Sigmoid colon (tissue), 7 donors: ENCODE results near the gene BACH1. TPM values are rescaled to one million over a fixed set of nuclear protein-coding genes. Genes with fewer than 3 reads are reported as not detected.

ENCODE experiments used
- DNase-seq: peaks from one replicate; pipeline ENCODE4 v3.0.0-alpha.2; 2019
- H3K27ac ChIP-seq, 4 donors: fragments of 200-600 bp; sonication (generic); one replicate each; pipeline ENCODE4 v1.5.1; 2016 to 2019; ENCODE audit warnings: mild to moderate bottlenecking in 1 of 4
- H3K27me3 ChIP-seq, 3 donors: fragments of 200-600 bp; sonication (generic); one replicate each; pipeline ENCODE4 v1.5.1; 2019; ENCODE audit warnings: mild to moderate bottlenecking in 1 of 3
- H3K36me3 ChIP-seq, 4 donors: fragments of 200-600 bp; sonication (generic); one replicate each; pipeline ENCODE4 v1.5.1; 2016 to 2019
- H3K4me1 ChIP-seq, 4 donors: fragments of 200-600 bp; sonication (generic); one replicate each; pipeline ENCODE4 v1.5.1; 2017 to 2019
- H3K4me3 ChIP-seq, 4 donors: fragments of 200-600 bp; sonication (generic); one replicate each; pipeline ENCODE4 v1.5.1; 2017 to 2019; ENCODE audit warnings: mild to moderate bottlenecking in 2 of 4, moderate library complexity in 1 of 4
- H3K9me3 ChIP-seq, 4 donors: fragments of 200-600 bp in 3 of 4; sonication (generic) in 3 of 4; one replicate each; pipeline versions ENCODE4 v1.5.1 to v1.6.1; 2013 to 2019
- CTCF ChIP-seq, 4 experiments: fragments of 450-650 bp in 3 of 4; fragments of 200-600 bp in 1 of 4; IDR thresholded peaks; one replicate each; pipeline ENCODE4 v1.5.1; 2016 to 2019; ENCODE audit warnings: antibody characterized with exemption in 4 of 4, mild to moderate bottlenecking in 3 of 4, moderate library complexity in 2 of 4
- EP300 ChIP-seq, 4 donors: sonication (generic); formaldehyde crosslinking; IDR thresholded peaks; one replicate each; pipeline ENCODE4 v1.6.1; 2017; ENCODE audit warnings: antibody characterized with exemption in 4 of 4
- POLR2A ChIP-seq, 2 donors: fragments of 450-650 bp; IDR thresholded peaks; one replicate each; pipeline ENCODE4 v1.6.1; 2016; ENCODE audit warnings: antibody characterized with exemption in 2 of 2, mild to moderate bottlenecking in 2 of 2, moderate library complexity in 2 of 2
- POLR2AphosphoS5 ChIP-seq, 4 donors: sonication (generic); formaldehyde crosslinking; IDR thresholded peaks; one replicate each; pipeline ENCODE4 v1.6.1; 2017; ENCODE audit warnings: antibody characterized with exemption in 4 of 4
- WGBS, 2 donors: extraction: QIAGEN DNeasy Blood & Tissue Kit; methylation state at CpG; one replicate each; pipeline ENCODE4 v1.1.7; 2013; 5-methylcytosine and 5-hydroxymethylcytosine counted together
- intact Hi-C: fragments of 100-400 bp; cut with DNase I; formaldehyde crosslinking; loops from one replicate; pipeline ENCODE4 v1.15.1; 2023
- polyA plus RNA-seq, 3 donors: library from polyadenylated mRNA; stranded (reverse); fragments of 200-250 nt; gene quantifications; one replicate each; pipeline ENCODE4 v1.2.3, GENCODE V29; 2013
- total RNA-seq, 4 donors: library from RNA; depleted of rRNA; stranded (reverse); fragments of >200 nt; gene quantifications; one replicate each; pipeline ENCODE4 v1.1.0, GENCODE V29; 2016
- donor health status: healthy with polysubstance abuse.
- donor health status: Bipolar disorder and iron deficiency.
- donor health status: healthy.

Gene BACH1
- total and polyA plus RNA-seq, 7 donors = 8.4 to 89.6 (median 47.1) TPM

DNA sequence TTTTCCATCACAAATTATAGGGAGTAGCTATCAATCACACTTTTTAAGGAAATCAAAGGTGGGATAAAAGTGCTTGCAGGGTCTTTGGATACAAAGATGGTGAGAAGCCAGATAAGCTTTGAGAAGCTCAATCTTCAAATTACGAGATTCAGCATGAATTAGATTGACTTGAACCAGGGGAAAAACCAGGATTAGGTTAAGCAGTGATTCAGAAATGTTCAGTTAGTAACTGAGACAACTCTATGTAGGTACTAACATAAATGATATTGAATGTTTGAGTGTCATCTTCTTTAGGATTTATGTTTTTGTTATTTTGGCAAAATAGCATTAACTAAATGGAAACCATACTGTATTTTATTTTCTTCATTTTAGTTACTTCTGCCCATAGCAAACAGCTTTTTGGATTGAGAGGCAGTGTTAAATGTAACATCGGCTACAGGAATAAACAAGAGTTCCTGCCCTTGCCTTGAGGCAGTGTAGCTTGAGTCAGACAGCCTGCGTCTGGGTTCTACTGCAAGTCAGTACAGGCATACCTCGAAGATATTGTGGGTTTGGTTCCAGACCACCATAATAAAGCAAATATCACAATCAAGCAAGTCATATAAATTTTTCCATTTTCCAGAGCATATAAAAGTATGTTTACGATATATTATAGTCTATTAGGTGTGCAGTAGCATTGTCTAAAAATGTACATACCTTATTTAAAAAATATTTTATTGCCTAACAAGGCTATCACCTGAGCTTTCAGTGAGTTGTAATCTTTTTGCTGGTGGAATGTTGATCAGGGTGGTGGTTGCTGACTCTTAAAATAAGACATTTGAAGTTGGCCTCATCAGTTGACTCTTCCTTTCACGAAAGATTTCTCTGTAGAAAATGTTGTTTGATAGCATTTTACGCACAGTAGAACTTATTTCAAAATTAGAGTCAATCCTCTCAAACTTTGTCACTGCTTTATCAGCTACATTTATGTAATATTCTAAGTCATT, 36.9 kb upstream of the BACH1 start:
- no peak for TF ChIP-seq CTCF (IDR thresholded peaks at IDR 0.05)
- TF ChIP-seq POLR2A (IDR thresholded peaks at IDR 0.05) = no peak
- TF ChIP-seq EP300 (IDR thresholded peaks at IDR 0.05) = no peak
- no peak for TF ChIP-seq POLR2AphosphoS5 (IDR thresholded peaks at IDR 0.05)
- WGBS, 2 donors = 81 to 89% methylated on average over 7 of the region's 7 CpGs
- DNase-seq = no peak
- intact Hi-C loops = no loop called here
- no peaks in the 10 kb centered on the region for H3K36me3 ChIP-seq
- H3K4me1 ChIP-seq = peaks cover 0 to 9% (median 4%) of the 10 kb centered on the region in 4 donors
- no peak overlapping the region for H3K27ac ChIP-seq
- no peak overlapping the region for H3K4me3 ChIP-seq
- H3K9me3 ChIP-seq = no peaks in the 10 kb centered on the region
- H3K27me3 ChIP-seq = no peaks in the 10 kb centered on the region

GRCh38 chr21:29264721-29265120, 34.0 kb upstream of the BACH1 start:
- no peaks in the 10 kb centered on the region for H3K36me3 ChIP-seq
- intact Hi-C loops = no loop called here

GRCh38 chr21:29265690-29266479, 32.8 kb upstream of the BACH1 start:
- H3K4me1 ChIP-seq = no peaks in the 10 kb centered on the region
- 59 to 71% methylated on average over 6 of the region's 6 CpGs for WGBS, 2 donors
- no peaks in the 10 kb centered on the region for H3K9me3 ChIP-seq
- DNase-seq = no peak
- no peak for TF ChIP-seq POLR2AphosphoS5 (IDR thresholded peaks at IDR 0.05)
- no peak for TF ChIP-seq EP300 (IDR thresholded peaks at IDR 0.05)
- TF ChIP-seq CTCF (IDR thresholded peaks at IDR 0.05) = no peak
- TF ChIP-seq POLR2A (IDR thresholded peaks at IDR 0.05) = no peak
- H3K27ac ChIP-seq = no peak overlapping the region
- H3K36me3 ChIP-seq = no peaks in the 10 kb centered on the region
- no peaks in the 10 kb centered on the region for H3K27me3 ChIP-seq
- no peak overlapping the region for H3K4me3 ChIP-seq
- intact Hi-C loops = no loop called here

More at GRCh38 chr21:29264721-29265120, 34.0 kb upstream of the BACH1 start:
- Histone ChIP-seq H3K4me3 (no peak overlapping the region), H3K27me3 (no peaks in the 10 kb centered on the region), H3K9me3 (no peaks in the 10 kb centered on the region), H3K4me1 (no peaks in the 10 kb centered on the region), H3K27ac (no peak overlapping the region)
- no peak for DNase-seq
- TF ChIP-seq POLR2AphosphoS5 (IDR thresholded peaks at IDR 0.05) (no peak), POLR2A (IDR thresholded peaks at IDR 0.05) (no peak), CTCF (IDR thresholded peaks at IDR 0.05) (no peak), EP300 (IDR thresholded peaks at IDR 0.05) (no peak)
- WGBS, 2 donors = 48 to 71% methylated on average over 1 of the region's 1 CpG

DNA sequence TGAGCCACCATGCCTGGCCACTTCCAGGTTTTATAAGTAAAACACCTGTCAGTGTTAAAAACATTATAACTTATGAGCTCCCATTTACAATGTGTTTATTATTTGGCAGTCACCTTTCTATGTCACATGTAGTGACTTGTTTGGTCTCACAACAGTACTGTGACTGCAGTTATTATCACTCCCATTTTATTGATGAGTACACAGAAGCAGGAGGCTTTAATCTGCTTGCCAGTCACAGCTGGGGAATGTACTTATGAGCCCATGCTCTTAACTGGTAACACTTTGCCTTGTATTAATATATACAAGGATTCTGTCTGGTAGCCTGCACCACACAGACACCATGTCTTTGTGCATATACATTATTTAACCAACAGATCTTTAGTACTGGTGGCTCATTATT, 31.1 kb upstream of the BACH1 start:
- Histone ChIP-seq H3K4me1 (no peaks in the 10 kb centered on the region), H3K27me3 (no peaks in the 10 kb centered on the region), H3K27ac (no peak overlapping the region), H3K36me3 (no peaks in the 10 kb centered on the region), H3K9me3 (no peaks in the 10 kb centered on the region), H3K4me3 (no peak overlapping the region)
- intact Hi-C loops = no loop called here
- no peak for DNase-seq
- TF ChIP-seq CTCF (IDR thresholded peaks at IDR 0.05) = no peak
- no peak for TF ChIP-seq POLR2A (IDR thresholded peaks at IDR 0.05)
- no peak for TF ChIP-seq POLR2AphosphoS5 (IDR thresholded peaks at IDR 0.05)
- TF ChIP-seq EP300 (IDR thresholded peaks at IDR 0.05) = no peak
